Measurements from ENCODE around the gene FAR2.

- TF ChIP-seq POLR2AphosphoS5 (IDR thresholded peaks at IDR 0.05; ENCODE audit: low read depth) (no peak), CTCF (conservative IDR thresholded peaks at IDR 0.05; ENCODE audit: low read depth in 2 of 2) (no peak), EZH2 (IDR thresholded peaks at IDR 0.05; ENCODE audit: low read depth, unreplicated experiment) (no peak), ZNF331 (CRISPR knock-in tag; IDR thresholded peaks at IDR 0.05; ENCODE audit: low read depth) (no peak), EZH2phosphoT487 (IDR thresholded peaks at IDR 0.05; ENCODE audit: unreplicated experiment) (no peak), JUNB (IDR thresholded peaks at IDR 0.05; ENCODE audit: unreplicated experiment) (no peak), CREB1 (CRISPR knock-in tag; IDR thresholded peaks at IDR 0.05; ENCODE audit: low read depth) (no peak), REST (IDR thresholded peaks at IDR 0.05; ENCODE audit: unreplicated experiment) (no peak), NANOG (IDR thresholded peaks at IDR 0.05; ENCODE audit: borderline replicate concordance) (no peak), ETS1 (IDR thresholded peaks at IDR 0.05) (no peak)
These were observed 157.6 kb downstream of the FAR2 start for GRCh38 chr12:29306682-29307081.

Measured in GM23338 (cell line).